Liver (tissue), 9 donors: ENCODE data around the gene ATP2B2. TPM values are rescaled to one million over a fixed set of nuclear protein-coding genes. Genes with fewer than 3 reads are reported as not detected.

Experiments
- DNase-seq: peaks from one replicate; pipeline ENCODE4 v3.0.0-alpha.2; 2017; ENCODE audit warnings: low spot score
- H3K27ac ChIP-seq, 2 donors: one replicate each; pipeline ENCODE4 v1.7.0; 2013; ENCODE audit warnings: inconsistent platforms in 2 of 2, low read length in 2 of 2, control low read depth in 1 of 2, low read depth in 1 of 2, mild to moderate bottlenecking in 1 of 2
- H3K27me3 ChIP-seq, 4 donors: one replicate each; pipeline versions ENCODE4 v1.6.1 to v1.7.0; 2013; ENCODE audit warnings: low read length in 3 of 4, inconsistent platforms in 1 of 4, mild to moderate bottlenecking in 1 of 4, moderate library complexity in 1 of 4; ENCODE audit not compliant: control insufficient read depth in 4 of 4, insufficient read depth in 4 of 4
- H3K36me3 ChIP-seq, 4 donors: one replicate each; pipeline versions ENCODE4 v1.6.1 to v1.7.0; 2013; ENCODE audit warnings: low read length in 3 of 4, mild to moderate bottlenecking in 3 of 4, low read depth in 1 of 4, moderate library complexity in 1 of 4; ENCODE audit not compliant: control insufficient read depth in 4 of 4, insufficient read depth in 3 of 4
- H3K4me1 ChIP-seq, 4 donors: one replicate each; pipeline versions ENCODE4 v1.6.1 to v1.7.0; 2013; ENCODE audit warnings: low read length in 3 of 4, mild to moderate bottlenecking in 3 of 4, moderate library complexity in 1 of 4; ENCODE audit not compliant: control insufficient read depth in 4 of 4, insufficient read depth in 4 of 4
- H3K4me3 ChIP-seq, 3 donors: one replicate each; pipeline versions ENCODE4 v1.6.1 to v1.7.0; 2013; ENCODE audit warnings: low read length in 3 of 3, control low read depth in 1 of 3, low read depth in 1 of 3, mild to moderate bottlenecking in 1 of 3
- H3K9ac ChIP-seq, 2 donors: one replicate each; pipeline ENCODE4 v1.7.0; 2013; ENCODE audit warnings: low read length in 2 of 2, mild to moderate bottlenecking in 2 of 2, moderate library complexity in 2 of 2, control low read depth in 1 of 2, low read depth in 1 of 2
- H3K9me3 ChIP-seq, 4 donors: one replicate each; pipeline versions ENCODE4 v1.6.1 to v1.7.0; 2013; ENCODE audit warnings: low read length in 3 of 4; ENCODE audit not compliant: control insufficient read depth in 4 of 4
- ATF3 ChIP-seq: IDR thresholded peaks from 2 replicates; pipeline ENCODE4 v1.6.1; 2016; ENCODE audit warnings: antibody characterized with exemption
- FOXA1 ChIP-seq: IDR thresholded peaks from 2 replicates; pipeline ENCODE4 v1.6.1; 2016; ENCODE audit warnings: antibody characterized with exemption
- FOXA2 ChIP-seq: IDR thresholded peaks from 2 replicates; pipeline ENCODE4 v1.6.1; 2016; ENCODE audit warnings: antibody characterized with exemption
- GABPA ChIP-seq, 2 donors: IDR thresholded peaks in 1 of 2; conservative IDR thresholded peaks in 1 of 2; 2 replicates each; pipeline ENCODE4 v1.6.1; 2016; ENCODE audit warnings: antibody characterized with exemption in 2 of 2, mild to moderate bottlenecking in 1 of 2, moderate library complexity in 1 of 2
- HNF4A ChIP-seq, 2 donors: conservative IDR thresholded peaks; 2 replicates each; pipeline ENCODE4 v1.6.1; 2016; ENCODE audit warnings: antibody characterized with exemption in 2 of 2, mild to moderate bottlenecking in 2 of 2
- JUND ChIP-seq, 2 donors: IDR thresholded peaks; 2 replicates each; pipeline ENCODE4 v1.6.1; 2016; ENCODE audit warnings: antibody characterized with exemption in 2 of 2
- MAX ChIP-seq: IDR thresholded peaks from 2 replicates; pipeline ENCODE4 v1.6.1; 2016; ENCODE audit warnings: antibody characterized with exemption
- RAD21 ChIP-seq, 2 donors: IDR thresholded peaks; 2 replicates each; pipeline ENCODE4 v1.6.1; 2016; ENCODE audit warnings: antibody characterized with exemption in 2 of 2, mild to moderate bottlenecking in 2 of 2
- TAF1 ChIP-seq: conservative IDR thresholded peaks from 2 replicates; pipeline ENCODE4 v1.6.1; 2016; ENCODE audit warnings: antibody characterized with exemption, mild to moderate bottlenecking
- ZBTB33 ChIP-seq: IDR thresholded peaks from 2 replicates; pipeline ENCODE4 v1.6.1; 2016; ENCODE audit warnings: antibody characterized with exemption
- WGBS: extraction: QIAGEN DNeasy Blood & Tissue Kit; methylation state at CpG from one replicate; pipeline ENCODE4 v1.1.7; 2013; 5-methylcytosine and 5-hydroxymethylcytosine counted together
- polyA plus RNA-seq, 2 donors: library from polyadenylated mRNA; stranded (reverse) in 1 of 2; unstranded in 1 of 2; fragments of 200-250 nt in 1 of 2; fragments of >200 nt in 1 of 2; fragmentation: Nextera tagmentation in 1 of 2; extraction: Ambion mirVana in 1 of 2; gene quantifications; one replicate each; pipeline versions ENCODE4 v1.2.1 to v1.2.3, GENCODE V29; 2013 to 2015
- total RNA-seq, 2 donors: library from RNA; depleted of rRNA; stranded (reverse); fragments of >200 nt; gene quantifications; one replicate each; pipeline ENCODE4 v1.2.3, GENCODE V29; 2014
- TF ChIP-seq, protein P1 (sequence below): IDR thresholded peaks from 2 replicates; pipeline ENCODE4 v1.6.1; 2016; ENCODE audit warnings: antibody characterized with exemption, mild to moderate bottlenecking
- TF ChIP-seq, protein P2 (sequence below): fragments of 150-350 bp; IDR thresholded peaks from 2 replicates; pipeline ENCODE4 v1.5.1; 2017; ENCODE audit warnings: improper control_type of control experiment, low read depth, low read length; ENCODE audit not compliant: missing input control
- donor health status: healthy.
- donor health status: healthy.
- donor health status: healthy.
- donor health status: healthy.
- donor health status: healthy.

ATP2B2 gene
- total and polyA plus RNA-seq, 4 donors = 10.4 to 27.8 (median 20.7) TPM

- 90% methylated on average over 4 of the region's 4 CpGs for WGBS
- no peak overlapping the region for H3K9ac ChIP-seq
- DNase-seq = peak; percentile 21
- H3K36me3 ChIP-seq = no peaks in the 10 kb centered on the region
- peaks cover 0 to 1% (median 0%) of the 10 kb centered on the region in 4 donors for H3K4me1 ChIP-seq
- H3K9me3 ChIP-seq = no peaks in the 10 kb centered on the region
- no peaks in the 10 kb centered on the region for H3K27me3 ChIP-seq
- no peak for TF ChIP-seq ATF3
- TF ChIP-seq, protein P1, sequence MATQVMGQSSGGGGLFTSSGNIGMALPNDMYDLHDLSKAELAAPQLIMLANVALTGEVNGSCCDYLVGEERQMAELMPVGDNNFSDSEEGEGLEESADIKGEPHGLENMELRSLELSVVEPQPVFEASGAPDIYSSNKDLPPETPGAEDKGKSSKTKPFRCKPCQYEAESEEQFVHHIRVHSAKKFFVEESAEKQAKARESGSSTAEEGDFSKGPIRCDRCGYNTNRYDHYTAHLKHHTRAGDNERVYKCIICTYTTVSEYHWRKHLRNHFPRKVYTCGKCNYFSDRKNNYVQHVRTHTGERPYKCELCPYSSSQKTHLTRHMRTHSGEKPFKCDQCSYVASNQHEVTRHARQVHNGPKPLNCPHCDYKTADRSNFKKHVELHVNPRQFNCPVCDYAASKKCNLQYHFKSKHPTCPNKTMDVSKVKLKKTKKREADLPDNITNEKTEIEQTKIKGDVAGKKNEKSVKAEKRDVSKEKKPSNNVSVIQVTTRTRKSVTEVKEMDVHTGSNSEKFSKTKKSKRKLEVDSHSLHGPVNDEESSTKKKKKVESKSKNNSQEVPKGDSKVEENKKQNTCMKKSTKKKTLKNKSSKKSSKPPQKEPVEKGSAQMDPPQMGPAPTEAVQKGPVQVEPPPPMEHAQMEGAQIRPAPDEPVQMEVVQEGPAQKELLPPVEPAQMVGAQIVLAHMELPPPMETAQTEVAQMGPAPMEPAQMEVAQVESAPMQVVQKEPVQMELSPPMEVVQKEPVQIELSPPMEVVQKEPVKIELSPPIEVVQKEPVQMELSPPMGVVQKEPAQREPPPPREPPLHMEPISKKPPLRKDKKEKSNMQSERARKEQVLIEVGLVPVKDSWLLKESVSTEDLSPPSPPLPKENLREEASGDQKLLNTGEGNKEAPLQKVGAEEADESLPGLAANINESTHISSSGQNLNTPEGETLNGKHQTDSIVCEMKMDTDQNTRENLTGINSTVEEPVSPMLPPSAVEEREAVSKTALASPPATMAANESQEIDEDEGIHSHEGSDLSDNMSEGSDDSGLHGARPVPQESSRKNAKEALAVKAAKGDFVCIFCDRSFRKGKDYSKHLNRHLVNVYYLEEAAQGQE = no peak
- no peak for TF ChIP-seq GABPA (IDR thresholded peaks at IDR 0.05 in 1 of 2, conservative IDR thresholded peaks at IDR 0.05 in 1 of 2)
- no peak for TF ChIP-seq ZBTB33
- no peak for TF ChIP-seq FOXA2
- TF ChIP-seq MAX = no peak
- TF ChIP-seq JUND (IDR thresholded peaks at IDR 0.05) = no peak
- no peak for TF ChIP-seq HNF4A (conservative IDR thresholded peaks at IDR 0.05)
- no peak overlapping the region for H3K4me3 ChIP-seq
- no peak overlapping the region for H3K27ac ChIP-seq
Observed at GRCh38 chr3:10526366-10526765, 21.0 kb upstream of the ATP2B2 start.

GRCh38 chr3:10524799-10525301 lies 19.5 kb upstream of the ATP2B2 start:
- no peaks in the 10 kb centered on the region for H3K36me3 ChIP-seq
- WGBS = 77% methylated on average over 3 of the region's 3 CpGs
- H3K9me3 ChIP-seq = no peaks in the 10 kb centered on the region
- H3K4me3 ChIP-seq = no peak overlapping the region
- no peaks in the 10 kb centered on the region for H3K27me3 ChIP-seq
- peak; percentile 27 for DNase-seq
- no peak overlapping the region for H3K9ac ChIP-seq
- no peak for TF ChIP-seq ZBTB33
- no peak for TF ChIP-seq FOXA1
- TF ChIP-seq TAF1 = no peak
- TF ChIP-seq, protein P2, sequence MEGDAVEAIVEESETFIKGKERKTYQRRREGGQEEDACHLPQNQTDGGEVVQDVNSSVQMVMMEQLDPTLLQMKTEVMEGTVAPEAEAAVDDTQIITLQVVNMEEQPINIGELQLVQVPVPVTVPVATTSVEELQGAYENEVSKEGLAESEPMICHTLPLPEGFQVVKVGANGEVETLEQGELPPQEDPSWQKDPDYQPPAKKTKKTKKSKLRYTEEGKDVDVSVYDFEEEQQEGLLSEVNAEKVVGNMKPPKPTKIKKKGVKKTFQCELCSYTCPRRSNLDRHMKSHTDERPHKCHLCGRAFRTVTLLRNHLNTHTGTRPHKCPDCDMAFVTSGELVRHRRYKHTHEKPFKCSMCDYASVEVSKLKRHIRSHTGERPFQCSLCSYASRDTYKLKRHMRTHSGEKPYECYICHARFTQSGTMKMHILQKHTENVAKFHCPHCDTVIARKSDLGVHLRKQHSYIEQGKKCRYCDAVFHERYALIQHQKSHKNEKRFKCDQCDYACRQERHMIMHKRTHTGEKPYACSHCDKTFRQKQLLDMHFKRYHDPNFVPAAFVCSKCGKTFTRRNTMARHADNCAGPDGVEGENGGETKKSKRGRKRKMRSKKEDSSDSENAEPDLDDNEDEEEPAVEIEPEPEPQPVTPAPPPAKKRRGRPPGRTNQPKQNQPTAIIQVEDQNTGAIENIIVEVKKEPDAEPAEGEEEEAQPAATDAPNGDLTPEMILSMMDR = no peak
- TF ChIP-seq, protein P1 = no peak
- no peak for TF ChIP-seq JUND (IDR thresholded peaks at IDR 0.05)
- TF ChIP-seq HNF4A (conservative IDR thresholded peaks at IDR 0.05) = no peak
- no peak for TF ChIP-seq ATF3
- TF ChIP-seq MAX = no peak
- TF ChIP-seq RAD21 (IDR thresholded peaks at IDR 0.05) = no peak
- peaks cover 0 to 1% (median 0%) of the 10 kb centered on the region in 4 donors for H3K4me1 ChIP-seq
- H3K27ac ChIP-seq = no peak overlapping the region
